Left renal cortex interstitium (tissue), 4 donors: ENCODE data around the gene PPIF. TPM values are rescaled to one million over a fixed set of nuclear protein-coding genes. Genes with fewer than 3 reads are reported as not detected.

Experiments
- DNase-seq, 4 donors: peaks; one replicate each; pipeline ENCODE4 v3.0.0-alpha.2; 2013; ENCODE audit warnings: low read depth in 4 of 4, low spot score in 2 of 4, missing footprints in 1 of 4
- polyA plus RNA-seq, 4 donors: library from polyadenylated mRNA; unstranded; fragments of 120-200 nt; gene quantifications; one replicate each; pipeline ENCODE4 v1.2.1, GENCODE V29; 2013; ENCODE audit not compliant: insufficient read length in 4 of 4

Gene PPIF
- polyA plus RNA-seq, 4 donors: 64.1 to 68.7 (median 65.2) TPM

DNA sequence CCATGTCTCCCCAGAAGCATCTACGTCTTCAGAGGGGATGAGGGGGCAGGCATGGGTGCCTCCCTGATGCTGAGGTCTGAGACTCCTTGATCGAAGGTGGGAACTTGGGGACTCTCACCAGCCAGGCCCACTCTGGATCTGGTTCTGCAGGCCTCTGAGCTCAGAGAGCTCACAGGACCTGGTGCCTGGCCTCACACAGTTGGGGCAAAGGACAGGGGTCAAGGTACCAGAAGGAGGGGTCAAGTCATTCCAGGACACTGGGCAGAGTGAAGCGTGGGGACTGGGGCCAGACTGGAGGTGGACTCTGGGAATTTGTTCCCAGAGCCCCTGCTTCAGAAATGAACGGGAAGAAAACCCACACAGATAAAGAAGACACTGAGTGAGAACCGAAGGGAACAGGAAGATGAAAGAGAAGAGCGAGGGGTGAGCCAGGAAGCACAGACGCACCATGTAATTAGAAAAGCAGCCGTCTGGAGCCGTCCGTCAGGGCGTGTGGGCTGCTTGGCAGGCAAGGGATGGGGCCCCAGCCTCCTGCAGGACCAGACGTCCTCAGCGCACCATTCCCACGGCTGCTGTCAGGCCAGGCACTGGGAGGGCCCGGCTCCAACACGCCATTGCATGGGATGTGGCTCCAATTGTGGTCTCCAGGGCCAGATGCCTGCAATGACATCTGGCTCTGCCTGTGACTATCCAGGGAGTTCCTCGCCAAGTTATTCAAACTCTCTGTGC lies 50.5 kb downstream of the PPIF start:
- no peak for DNase-seq

DNA sequence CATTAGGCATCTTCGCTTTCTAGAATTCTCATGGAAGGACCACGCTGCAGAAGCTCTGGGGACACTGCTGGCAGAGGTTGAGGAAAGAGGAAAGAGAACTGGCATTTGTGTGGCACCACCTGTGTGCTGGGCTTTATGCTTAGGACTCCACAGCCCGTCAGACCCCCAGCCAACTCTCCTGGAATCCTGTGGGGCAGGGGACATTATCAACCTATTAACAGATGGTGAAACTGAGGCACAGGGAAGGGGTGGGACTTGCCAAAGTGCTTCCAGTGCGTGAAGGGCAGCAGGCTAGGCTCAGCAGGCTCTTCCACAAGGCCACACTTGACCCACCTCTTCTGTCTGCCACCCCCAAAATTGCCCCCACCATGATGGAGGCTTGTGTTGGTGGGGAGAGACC lies 51.4 kb downstream of the PPIF start:
- no peak for DNase-seq

DNA sequence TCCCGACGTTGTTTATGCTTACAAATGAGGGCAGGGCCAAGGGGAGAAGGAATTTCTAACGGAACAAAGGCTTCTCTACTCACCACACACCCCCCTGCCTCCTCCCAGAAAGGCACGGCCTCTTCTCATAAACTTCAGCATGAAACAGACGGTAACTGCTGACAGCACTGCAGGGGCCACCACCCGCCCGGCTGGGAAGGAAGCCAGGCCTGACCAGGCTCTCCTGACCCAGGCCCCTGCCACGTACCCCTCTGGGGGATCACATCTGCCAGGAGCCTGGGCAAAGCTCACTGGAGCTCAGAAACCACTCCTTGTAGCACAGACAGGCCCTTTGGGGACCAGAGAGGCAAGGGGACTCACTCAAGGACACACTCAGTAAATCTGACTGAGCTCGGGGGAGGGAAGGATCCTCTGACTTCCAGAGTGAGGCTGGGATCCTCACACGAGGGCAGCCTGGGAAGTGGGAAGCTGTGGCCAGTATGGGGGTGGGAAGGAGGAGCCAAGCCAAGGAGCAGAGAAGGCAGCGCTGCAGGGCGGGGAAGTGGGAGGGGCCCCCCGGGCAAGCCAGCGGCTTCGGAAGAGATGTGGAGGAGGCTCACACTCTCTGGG lies 52.1 kb downstream of the PPIF start:
- peak in 3 of 4 donors; percentile 48 to 77 (median 64) for DNase-seq

DNA sequence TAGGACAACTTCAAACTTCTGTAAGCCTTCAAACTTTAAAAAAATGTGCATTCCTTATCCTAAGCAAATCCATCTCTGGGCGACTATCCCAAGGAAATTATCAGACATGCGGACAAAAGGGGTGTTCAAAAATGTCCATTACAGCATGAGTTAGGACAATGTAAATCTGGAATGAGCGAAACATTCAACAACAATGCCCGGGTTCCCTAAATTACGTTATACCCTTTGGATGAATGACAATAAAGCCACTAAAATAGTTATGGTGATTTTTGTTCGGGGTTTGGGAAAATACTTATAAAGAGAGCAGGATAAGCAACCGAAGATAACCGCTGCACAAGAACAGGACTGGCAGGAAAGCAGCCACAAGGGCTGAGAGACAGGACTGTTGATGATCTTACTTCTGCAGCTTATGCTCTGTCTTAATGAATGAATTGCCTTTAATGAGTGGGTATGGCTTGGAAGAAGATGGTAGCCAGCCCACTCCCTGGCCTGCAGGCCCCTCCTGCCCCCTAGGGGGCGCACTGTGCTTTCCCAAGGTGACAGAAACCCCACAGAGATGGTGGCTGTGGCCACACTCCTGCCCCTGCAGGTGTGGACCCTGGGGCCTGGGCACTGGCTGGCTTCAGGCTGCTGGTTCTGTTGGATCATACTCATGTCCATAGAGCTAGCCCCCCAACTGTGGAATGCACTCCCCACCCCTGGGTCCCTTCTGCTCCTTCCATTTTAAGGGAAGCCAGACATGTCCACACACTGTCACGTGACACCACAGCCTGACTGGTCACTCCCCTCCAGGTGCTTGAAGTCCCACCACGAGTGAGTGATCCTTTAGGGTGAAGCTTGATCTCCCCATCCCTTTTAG lies 53.1 kb downstream of the PPIF start:
- no peak for DNase-seq

DNA sequence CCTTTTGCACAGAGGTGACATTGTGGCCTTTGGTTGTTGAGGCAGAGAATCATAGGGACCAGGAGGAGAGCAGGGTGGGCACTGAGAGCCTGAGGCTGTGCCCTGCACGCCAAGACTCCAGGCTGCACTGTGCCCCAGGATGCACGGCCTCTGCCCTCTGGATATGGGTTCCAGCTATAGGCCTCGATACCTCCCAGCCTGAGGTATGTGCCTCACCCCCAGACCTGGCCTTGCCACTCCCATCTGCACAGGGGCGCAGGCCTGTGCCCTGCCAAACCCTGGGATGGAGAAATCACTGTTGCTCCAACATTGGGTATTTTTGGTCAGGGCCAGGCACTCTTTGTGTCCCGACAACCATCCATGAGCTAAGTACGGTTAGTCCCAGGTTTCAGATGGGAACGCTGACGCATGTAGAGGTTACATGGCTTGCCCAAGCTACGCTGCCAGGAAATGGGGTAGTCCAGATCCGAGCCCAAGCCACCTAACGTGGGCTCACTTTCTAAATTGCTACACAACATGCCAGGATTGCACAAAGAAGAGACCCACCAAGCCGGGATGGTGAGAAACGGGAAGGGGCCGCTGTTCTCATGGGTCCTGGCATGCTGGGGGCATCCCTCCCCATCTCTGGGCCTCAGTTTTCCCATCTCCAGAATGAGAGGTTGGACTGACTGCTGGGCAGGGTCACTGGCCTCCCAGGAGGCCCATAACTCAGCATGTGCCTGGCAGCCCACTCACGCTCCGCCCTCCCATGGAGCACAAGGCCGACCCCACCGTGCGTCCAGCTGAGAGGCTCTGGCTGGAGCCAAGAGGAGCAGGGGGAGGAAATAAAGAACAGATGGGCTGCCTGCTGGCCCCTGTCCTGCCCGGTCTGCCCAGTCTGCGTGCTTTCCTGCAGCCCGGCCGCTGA lies 54.0 kb downstream of the PPIF start:
- no peak for DNase-seq

DNA sequence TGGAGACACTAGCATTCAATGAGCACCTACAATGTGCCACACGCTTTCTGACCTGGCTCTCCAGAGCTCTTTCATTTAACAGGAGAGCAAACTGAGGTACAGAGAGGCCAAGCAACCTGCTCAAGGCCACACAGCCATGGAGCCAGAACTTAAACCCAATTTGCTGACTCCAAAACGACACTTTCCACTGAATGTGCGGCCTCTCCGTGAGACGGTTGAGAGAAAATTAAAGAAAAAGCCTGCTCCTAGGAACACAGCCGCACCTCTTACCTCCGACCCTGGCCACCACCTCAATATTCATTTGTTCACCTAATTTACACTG lies 55.3 kb downstream of the PPIF start:
- no peak for DNase-seq

DNA sequence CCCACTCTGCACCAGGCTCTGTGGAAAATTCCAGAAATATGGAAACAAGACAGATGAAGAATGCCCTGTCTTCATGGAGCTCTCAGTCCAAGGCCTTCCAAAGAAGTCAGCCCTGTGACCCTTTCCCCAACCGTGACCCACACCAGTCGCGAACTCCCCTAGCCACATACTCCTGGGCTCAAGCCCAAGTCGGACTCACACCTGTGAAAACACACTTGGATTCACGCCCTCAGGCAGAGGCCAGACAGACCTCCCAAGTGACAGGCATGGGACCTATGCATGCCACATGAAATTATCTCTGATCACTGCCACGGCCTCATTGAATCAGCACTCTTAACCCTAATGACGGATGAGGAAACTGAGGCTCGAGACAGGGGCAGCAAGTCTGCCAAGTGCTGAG lies 55.7 kb downstream of the PPIF start:
- DNase-seq: no peak

DNA sequence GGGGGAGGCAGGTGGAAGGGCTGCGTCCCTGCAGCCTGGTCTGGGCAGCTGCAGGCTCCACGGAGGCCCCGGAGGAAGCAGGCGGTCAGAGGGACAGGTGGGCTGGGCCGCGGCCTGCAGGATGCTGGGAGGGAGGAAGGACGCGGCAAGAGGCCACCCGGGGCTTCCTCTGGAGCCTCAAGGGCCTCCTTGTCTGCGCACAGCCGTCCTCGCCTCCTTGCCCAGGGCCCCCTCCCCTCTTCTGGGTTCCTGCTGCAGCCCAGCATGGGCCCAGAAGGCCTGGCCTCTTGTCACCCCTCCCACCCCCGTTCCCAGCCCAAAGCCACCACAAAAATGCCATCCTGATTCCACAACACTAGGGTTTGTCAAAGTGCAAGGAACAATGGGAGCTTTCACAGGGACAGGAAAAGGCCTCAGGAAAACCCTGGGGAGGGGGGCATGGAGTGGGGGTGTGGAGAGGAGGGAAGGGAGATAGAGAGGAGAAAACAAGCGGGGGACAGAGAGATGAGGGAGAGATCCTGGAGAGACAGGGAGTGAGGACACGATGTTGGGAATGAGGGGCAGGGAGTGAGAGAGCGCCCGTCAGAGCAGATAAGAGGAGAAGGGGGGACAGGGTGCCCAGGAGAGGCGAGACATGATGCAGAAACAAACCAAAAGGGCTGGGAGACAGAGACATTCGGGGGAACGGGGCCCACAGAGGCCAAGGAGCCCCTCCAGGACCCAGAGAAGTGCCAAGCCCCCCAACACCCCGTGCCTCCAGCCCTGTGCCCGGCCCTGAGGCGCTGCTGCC lies 56.4 kb downstream of the PPIF start:
- DNase-seq: no peak

DNA sequence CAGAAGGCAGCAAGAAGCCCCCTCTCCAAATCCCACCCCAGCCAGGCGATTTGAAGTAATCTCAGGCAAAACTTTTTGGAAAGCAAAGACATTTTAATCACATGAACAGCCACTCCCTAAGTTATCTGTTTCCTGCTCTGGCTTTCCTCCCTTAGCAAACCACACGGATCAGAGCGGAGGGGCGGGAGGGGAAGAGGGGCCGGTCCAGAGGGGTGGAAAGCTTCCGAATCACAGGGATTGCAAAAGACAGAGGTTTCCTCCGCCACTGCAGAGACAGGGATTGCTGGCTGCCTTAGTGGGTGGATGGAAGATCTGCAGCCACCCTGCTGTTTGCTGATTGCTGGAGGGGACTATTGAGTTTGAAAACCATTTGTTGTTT lies 57.0 kb downstream of the PPIF start:
- no peak for DNase-seq

DNA sequence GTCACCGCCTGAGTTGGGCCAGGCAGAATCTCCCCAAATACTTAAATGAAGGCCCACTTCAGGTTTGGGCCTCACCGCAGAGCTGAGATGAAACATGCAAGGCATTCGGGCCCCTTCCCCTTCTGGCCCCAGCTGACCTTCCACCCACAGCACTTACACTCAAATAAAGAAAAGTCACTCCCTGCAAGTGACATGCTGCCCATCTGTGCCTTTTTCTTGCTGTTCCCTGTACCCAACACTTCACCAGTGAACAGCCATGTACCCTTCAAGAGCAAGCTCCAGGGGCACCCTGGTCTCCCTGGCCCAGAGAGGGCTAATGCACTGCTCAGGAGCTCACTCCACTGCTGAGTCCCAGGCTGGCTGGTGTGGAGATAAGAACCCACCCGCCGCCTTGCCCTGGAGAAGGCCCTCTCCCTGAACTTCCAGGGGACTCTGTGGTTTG lies 57.4 kb downstream of the PPIF start:
- DNase-seq: no peak

Other genes with a start within 250 kb of the PPIF start
- 10 to 100 TPM; 20.1 to 31.4 (median 25.6) TPM for gene ZCCHC24, start 98.2 kb downstream of the PPIF start, polyA plus RNA-seq
- 1 to 10 TPM; 1.0 to 5.0 (median 2.0) TPM for gene EIF5AL1, start 165.1 kb downstream of the PPIF start, polyA plus RNA-seq
- under 1 TPM in 1 of 4 donors, not detected in 3; 0.13 TPM for gene SFTPA2, start 212.9 kb downstream of the PPIF start, polyA plus RNA-seq